H9 (cell line): Measurements from ENCODE around the gene GRIP1. TPM values are rescaled to one million over a fixed set of nuclear protein-coding genes. Genes with fewer than 3 reads are reported as not detected.
A peak's percentile ranks its signal among the peaks of the same experiment; 100 is the strongest.

Experiments
- DNase-seq: peaks from one replicate; pipeline ENCODE4 v3.0.0-alpha.2; 2017
- H2AFZ ChIP-seq: one replicate; pipeline ENCODE4 v1.6.1; 2013; ENCODE audit warnings: mild to moderate bottlenecking, low read length, control low read depth, moderate library complexity
- H2AK5ac ChIP-seq: 2 replicates; pipeline ENCODE4 v1.6.1; 2013; ENCODE audit warnings: low read length, control low read depth, mixed read lengths; ENCODE audit not compliant: insufficient read length
- H2BK120ac ChIP-seq: one replicate; pipeline ENCODE4 v1.6.1; 2013; ENCODE audit warnings: low read depth, mild to moderate bottlenecking, low read length, control low read depth, inconsistent platforms; ENCODE audit not compliant: poor library complexity, severe bottlenecking
- H2BK12ac ChIP-seq: 2 replicates; pipeline ENCODE4 v1.6.1; 2013; ENCODE audit warnings: low read length, control low read depth, mixed read lengths, low read depth; ENCODE audit not compliant: insufficient read length
- H2BK15ac ChIP-seq: 2 replicates; pipeline ENCODE4 v1.6.1; 2013; ENCODE audit warnings: low read depth, low read length, control low read depth
- H2BK20ac ChIP-seq: one replicate; pipeline ENCODE4 v1.6.1; 2013; ENCODE audit warnings: low read depth, mild to moderate bottlenecking, low read length, control low read depth, inconsistent platforms; ENCODE audit not compliant: poor library complexity, severe bottlenecking
- H2BK5ac ChIP-seq: 2 replicates; pipeline ENCODE4 v1.6.1; 2013; ENCODE audit warnings: low read length, control low read depth, mixed read lengths; ENCODE audit not compliant: insufficient read length
- H3K14ac ChIP-seq: 2 replicates; pipeline ENCODE4 v1.6.1; 2013; ENCODE audit warnings: low read length, control low read depth; ENCODE audit not compliant: insufficient read depth
- H3K18ac ChIP-seq: 2 replicates; pipeline ENCODE4 v1.6.1; 2013; ENCODE audit warnings: low read depth, mild to moderate bottlenecking, mixed read lengths, low read length, control low read depth; ENCODE audit not compliant: insufficient read length
- H3K23ac ChIP-seq: 2 replicates; pipeline ENCODE4 v1.6.1; 2013; ENCODE audit warnings: low read length, control low read depth, mixed read lengths, low read depth; ENCODE audit not compliant: insufficient read length
- H3K23me2 ChIP-seq: 2 replicates; pipeline ENCODE4 v1.6.1; 2013; ENCODE audit warnings: low read depth, mild to moderate bottlenecking, mixed read lengths, low read length, control low read depth; ENCODE audit not compliant: insufficient read length, poor library complexity, severe bottlenecking
- H3K27ac ChIP-seq: 2 replicates; pipeline ENCODE4 v1.5.1; 2013; ENCODE audit warnings: low read length, control low read depth, mixed read lengths, low read depth; ENCODE audit not compliant: insufficient read length
- H3K27me3 ChIP-seq: 2 replicates; pipeline ENCODE4 v1.6.1; 2013; ENCODE audit warnings: low read length, control low read depth, inconsistent platforms; ENCODE audit not compliant: insufficient read depth
- H3K4ac ChIP-seq: 2 replicates; pipeline ENCODE4 v1.6.1; 2013; ENCODE audit warnings: low read depth, mild to moderate bottlenecking, control low read depth, inconsistent platforms, low read length, moderate library complexity
- H3K4me1 ChIP-seq: 2 replicates; pipeline ENCODE4 v1.6.1; 2013; ENCODE audit warnings: low read length, control low read depth, inconsistent platforms; ENCODE audit not compliant: insufficient read depth
- H3K4me2 ChIP-seq: 2 replicates; pipeline ENCODE4 v1.6.1; 2013; ENCODE audit warnings: low read length, control low read depth, mixed read lengths; ENCODE audit not compliant: insufficient read length, insufficient read depth
- H3K56ac ChIP-seq: 2 replicates; pipeline ENCODE4 v1.6.1; 2013; ENCODE audit warnings: low read depth, mild to moderate bottlenecking, mixed read lengths, low read length, control low read depth; ENCODE audit not compliant: insufficient read length
- H3K79me1 ChIP-seq: 2 replicates; pipeline ENCODE4 v1.6.1; 2013; ENCODE audit warnings: low read depth, mild to moderate bottlenecking, moderate library complexity, low read length, control low read depth, inconsistent platforms; ENCODE audit not compliant: insufficient read depth, poor library complexity, severe bottlenecking
- H3K79me2 ChIP-seq: 2 replicates; pipeline ENCODE4 v1.6.1; 2013; ENCODE audit warnings: low read length, control low read depth, inconsistent platforms; ENCODE audit not compliant: insufficient read depth
- H3K9ac ChIP-seq: 2 replicates; pipeline ENCODE4 v1.6.1; 2013; ENCODE audit warnings: low read length, control low read depth, mixed read lengths; ENCODE audit not compliant: insufficient read length; ENCODE audit errors: extremely low read depth
- H3K9me3 ChIP-seq: one replicate; pipeline ENCODE4 v1.6.1; 2013; ENCODE audit warnings: low read depth, low read length, inconsistent platforms; ENCODE audit not compliant: control insufficient read depth
- H3T11ph ChIP-seq: one replicate; pipeline ENCODE4 v1.6.1; 2013; ENCODE audit warnings: mild to moderate bottlenecking, low read length, control low read depth, inconsistent platforms
- H4K20me1 ChIP-seq: one replicate; pipeline ENCODE4 v1.6.1; 2013; ENCODE audit not compliant: control insufficient read depth, insufficient read length, insufficient read depth
- H4K5ac ChIP-seq: 2 replicates; pipeline ENCODE4 v1.6.1; 2013; ENCODE audit warnings: low read depth, mild to moderate bottlenecking, mixed read lengths, low read length, control low read depth; ENCODE audit not compliant: insufficient read length
- H4K8ac ChIP-seq: replicated peaks from 2 replicates; pipeline ENCODE4 v1.6.1; 2013; ENCODE audit warnings: low read length, control low read depth, mixed read lengths, low read depth; ENCODE audit not compliant: insufficient read length
- H4K91ac ChIP-seq: 2 replicates; pipeline ENCODE4 v1.6.1; 2013; ENCODE audit warnings: low read depth, mild to moderate bottlenecking, moderate library complexity, mixed read lengths, low read length, control low read depth; ENCODE audit not compliant: insufficient read length
- H3K27ac Mint-ChIP-seq, 3 experiments: 2 replicates in 2 of 3; 3 replicates in 1 of 3; pipeline ENCODE4 v1.8.0; 2020 to 2021; ENCODE audit warnings: mixed read lengths in 3 of 3, mild to moderate bottlenecking in 1 of 3, moderate library complexity in 1 of 3
- H3K27me3 Mint-ChIP-seq: 2 replicates; pipeline ENCODE4 v1.8.0; 2021; ENCODE audit warnings: low read depth, mild to moderate bottlenecking, moderate library complexity, mixed read lengths
- H3K36me3 Mint-ChIP-seq, 3 experiments: 2 replicates in 2 of 3; 3 replicates in 1 of 3; pipeline ENCODE4 v1.8.0; 2020 to 2021; ENCODE audit warnings: low read depth in 3 of 3, mixed read lengths in 3 of 3; ENCODE audit not compliant: insufficient read depth in 1 of 3
- H3K4me1 Mint-ChIP-seq, 2 experiments: 2 replicates each; pipeline ENCODE4 v1.8.0; 2020; ENCODE audit warnings: mixed read lengths in 2 of 2
- H3K4me3 Mint-ChIP-seq, 2 experiments: 2 replicates in 1 of 2; 3 replicates in 1 of 2; pipeline ENCODE4 v1.8.0; 2020 to 2021; ENCODE audit warnings: mild to moderate bottlenecking in 2 of 2, mixed read lengths in 2 of 2, moderate library complexity in 1 of 2
- H3K9me3 Mint-ChIP-seq, 2 experiments: 2 replicates in 1 of 2; 3 replicates in 1 of 2; pipeline ENCODE4 v1.8.0; 2020; ENCODE audit warnings: mild to moderate bottlenecking in 2 of 2, mixed read lengths in 2 of 2, moderate library complexity in 1 of 2
- CTCF ChIP-seq: fragments of 200-600 bp; sonication (generic); conservative IDR thresholded peaks from 3 replicates; pipeline ENCODE4 v1.8.0; 2021; ENCODE audit warnings: antibody characterized with exemption, mild to moderate bottlenecking
- WGBS: extraction: QIAGEN DNeasy Blood & Tissue Kit; methylation state at CpG from one replicate; pipeline ENCODE4 v1.1.7; 2013; ENCODE audit warnings: missing lambda C conversion rate, low lambda C conversion rate, mixed read lengths; ENCODE audit not compliant: insufficient read length; ENCODE audit errors: extremely low coverage; 5-methylcytosine and 5-hydroxymethylcytosine counted together
- total RNA-seq: library from RNA; stranded (reverse); gene quantifications from 2 replicates; pipeline ENCODE4 v1.2.1, GENCODE V29; 2021

GRIP1 gene
- total RNA-seq, 1 experiment from 2014 or later = 19.5 TPM

- H3K9me3 ChIP-seq = no peaks in the 10 kb centered on the region
- H3K4ac ChIP-seq = no peak overlapping the region
- H2AFZ ChIP-seq = no peak overlapping the region
- H3K27ac Mint-ChIP-seq = no peak overlapping the region
- H4K91ac ChIP-seq = no peak overlapping the region
- H3K27ac ChIP-seq = no peak overlapping the region
- H3K9ac ChIP-seq = no peak overlapping the region
- H3K14ac ChIP-seq = no peak overlapping the region
- WGBS = no CpG with 5 or more reads among the region's 4 CpGs
- no peak overlapping the region for H4K5ac ChIP-seq
- H3K4me3 Mint-ChIP-seq = no peak overlapping the region
- no peaks in the 10 kb centered on the region for H3K79me1 ChIP-seq
- H3K36me3 Mint-ChIP-seq = no peaks in the 10 kb centered on the region
- peak; percentile 63 for TF ChIP-seq CTCF
- no peaks in the 10 kb centered on the region; the same call in 1 of the 2 replicates for H3K4me1 ChIP-seq
- no peak overlapping the region for H2BK20ac ChIP-seq
- H3K23me2 ChIP-seq = no peaks in the 10 kb centered on the region
- H4K8ac ChIP-seq = no peak overlapping the region
- no peak overlapping the region for H2BK5ac ChIP-seq
- H3K79me2 ChIP-seq = no peaks in the 10 kb centered on the region
- no peaks in the 10 kb centered on the region for H3K27me3 ChIP-seq
- DNase-seq = no peak
- no peak overlapping the region for H2BK120ac ChIP-seq
- no peak overlapping the region for H3T11ph ChIP-seq
- H3K4me2 ChIP-seq = no peak overlapping the region
- no peak overlapping the region for H3K23ac ChIP-seq
- H3K9me3 Mint-ChIP-seq = no peaks in the 10 kb centered on the region
- H3K18ac ChIP-seq = no peak overlapping the region
- H3K56ac ChIP-seq = no peak overlapping the region
- no peaks in the 10 kb centered on the region for H3K4me1 Mint-ChIP-seq
- no peaks in the 10 kb centered on the region for H4K20me1 ChIP-seq
- H2BK15ac ChIP-seq = no peak overlapping the region
- H2BK12ac ChIP-seq = no peak overlapping the region
- H2AK5ac ChIP-seq = no peak overlapping the region
- H3K27me3 Mint-ChIP-seq = no peaks in the 10 kb centered on the region
Observed at GRCh38 chr12:66548338-66549049, 130.4 kb downstream of the GRIP1 start.
